Bronchial epithelial cell (primary cell): Measurements from ENCODE around the gene TMEM151B. TPM values are rescaled to one million over a fixed set of nuclear protein-coding genes. Genes with fewer than 3 reads are reported as not detected.

Experiments used
- DNase-seq: peaks from one replicate; pipeline ENCODE4 v3.0.0-alpha.2; 2010; ENCODE audit warnings: low read depth
- FAIRE-seq: peaks from 2 replicates; lab custom pipeline; 2011; peaks lifted over from hg19 to GRCh38; lab: Jason Lieb, UNC
- H3K27me3 ChIP-seq: 2 replicates; pipeline ENCODE4 v1.5.1; 2011; ENCODE audit warnings: low read length; ENCODE audit not compliant: control insufficient read depth, insufficient read depth
- H3K36me3 ChIP-seq: 2 replicates; pipeline ENCODE4 v1.5.1; 2011; ENCODE audit warnings: low read length; ENCODE audit not compliant: control insufficient read depth, insufficient read depth
- H3K4me3 ChIP-seq: 2 replicates; pipeline ENCODE4 v1.5.1; 2011; ENCODE audit warnings: mild to moderate bottlenecking, low read depth, low read length, control low read depth
- total RNA-seq: library from RNA; depleted of rRNA; stranded (reverse); fragments of >200 nt; gene quantifications from 2 replicates; pipeline ENCODE4 v1.2.1, GENCODE V29; 2014
- TF ChIP-seq, protein P1 (sequence below): IDR thresholded peaks from 2 replicates; pipeline ENCODE4 v1.5.1; 2011; ENCODE audit warnings: mild to moderate bottlenecking, moderate library complexity, low read length, control low read depth, inconsistent platforms; ENCODE audit not compliant: insufficient read depth, severe bottlenecking

Gene TMEM151B
- total RNA-seq, 1 donor from 2014 or later, result not detected

DNA sequence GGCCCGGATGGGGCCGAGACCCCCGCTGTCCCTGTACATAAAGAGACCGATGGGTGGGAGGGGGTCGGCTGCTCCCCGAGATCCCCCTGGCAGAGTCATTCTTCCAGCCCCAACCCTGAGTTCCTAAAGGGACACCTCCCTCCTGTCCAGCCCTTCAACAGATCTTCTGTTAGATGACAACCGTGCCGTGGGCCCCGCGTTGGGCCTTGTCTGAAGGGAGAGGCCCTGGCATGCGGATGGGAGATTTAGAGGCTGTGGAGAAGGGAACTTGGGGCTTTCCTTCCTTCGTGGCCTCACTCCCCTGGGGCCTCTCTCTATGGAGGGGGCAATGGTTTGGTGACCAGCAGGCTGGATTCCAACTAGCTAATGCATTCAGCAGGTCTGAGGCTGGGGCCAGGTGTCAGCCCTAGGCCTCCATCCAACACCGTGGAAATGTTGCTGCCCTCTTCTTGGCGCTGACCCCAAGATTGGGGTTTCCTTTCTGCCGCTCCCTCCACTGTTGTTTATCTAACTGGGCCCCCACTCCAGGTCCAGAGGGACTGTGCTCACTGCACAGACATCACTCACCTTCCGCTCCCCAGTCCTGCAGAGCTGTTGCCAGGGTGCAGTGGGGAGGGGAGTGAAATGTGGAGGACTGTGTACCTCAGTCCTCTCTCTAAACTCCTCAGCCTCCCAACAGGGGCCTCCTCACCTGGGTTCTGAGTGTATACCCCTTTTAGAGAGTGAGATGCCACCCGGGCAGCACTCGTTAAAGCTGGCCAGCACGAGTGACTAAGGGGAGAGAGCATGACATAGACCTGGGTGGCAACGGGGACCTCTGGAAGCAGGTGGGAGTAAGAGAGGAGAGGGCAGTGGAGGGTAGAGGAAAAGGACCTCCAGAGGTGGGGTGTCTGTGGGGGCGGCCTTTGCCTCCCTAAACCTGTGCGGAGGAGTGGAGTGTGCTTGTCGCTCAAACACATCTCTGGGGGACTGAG lies 6.7 kb downstream of the TMEM151B start:
- no peak for DNase-seq
- peak; percentile 32 for FAIRE-seq
- Histone ChIP-seq H3K27me3 (peaks cover 24% of the 10 kb centered on the region), H3K36me3 (no peaks in the 10 kb centered on the region), H3K4me3 (no peak overlapping the region)
- TF ChIP-seq, protein P1, sequence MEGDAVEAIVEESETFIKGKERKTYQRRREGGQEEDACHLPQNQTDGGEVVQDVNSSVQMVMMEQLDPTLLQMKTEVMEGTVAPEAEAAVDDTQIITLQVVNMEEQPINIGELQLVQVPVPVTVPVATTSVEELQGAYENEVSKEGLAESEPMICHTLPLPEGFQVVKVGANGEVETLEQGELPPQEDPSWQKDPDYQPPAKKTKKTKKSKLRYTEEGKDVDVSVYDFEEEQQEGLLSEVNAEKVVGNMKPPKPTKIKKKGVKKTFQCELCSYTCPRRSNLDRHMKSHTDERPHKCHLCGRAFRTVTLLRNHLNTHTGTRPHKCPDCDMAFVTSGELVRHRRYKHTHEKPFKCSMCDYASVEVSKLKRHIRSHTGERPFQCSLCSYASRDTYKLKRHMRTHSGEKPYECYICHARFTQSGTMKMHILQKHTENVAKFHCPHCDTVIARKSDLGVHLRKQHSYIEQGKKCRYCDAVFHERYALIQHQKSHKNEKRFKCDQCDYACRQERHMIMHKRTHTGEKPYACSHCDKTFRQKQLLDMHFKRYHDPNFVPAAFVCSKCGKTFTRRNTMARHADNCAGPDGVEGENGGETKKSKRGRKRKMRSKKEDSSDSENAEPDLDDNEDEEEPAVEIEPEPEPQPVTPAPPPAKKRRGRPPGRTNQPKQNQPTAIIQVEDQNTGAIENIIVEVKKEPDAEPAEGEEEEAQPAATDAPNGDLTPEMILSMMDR, result no peak

DNA sequence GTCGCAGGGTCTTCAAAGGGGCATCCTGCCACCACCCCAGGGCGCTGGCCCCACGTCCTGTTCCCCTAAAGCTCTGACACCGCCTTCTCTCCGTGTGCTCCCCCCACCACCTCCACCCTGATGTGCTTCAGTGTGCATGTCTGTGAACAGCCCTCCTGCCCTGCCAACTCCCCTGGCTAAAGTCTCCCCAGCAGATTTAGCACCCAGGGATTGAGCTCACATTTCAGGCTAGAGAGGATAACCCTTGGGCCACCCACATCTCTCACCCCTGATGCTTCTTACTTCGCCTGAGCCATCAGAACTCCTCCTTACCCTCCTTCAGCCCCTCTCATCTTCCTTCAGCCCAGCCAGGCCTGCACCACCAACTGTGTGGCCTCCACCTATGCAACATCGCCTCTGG lies 7.5 kb downstream of the TMEM151B start:
- H3K27me3 ChIP-seq, result peaks cover 19% of the 10 kb centered on the region
- TF ChIP-seq, protein P1, result no peak
- DNase-seq, result no peak
- H3K36me3 ChIP-seq, result no peaks in the 10 kb centered on the region
- no peak for FAIRE-seq
- no peak overlapping the region for H3K4me3 ChIP-seq

- no peak for DNase-seq
- TF ChIP-seq, protein P1, result no peak
- H3K4me3 ChIP-seq, result no peak overlapping the region
- H3K36me3 ChIP-seq, result no peaks in the 10 kb centered on the region
- peaks cover 19% of the 10 kb centered on the region for H3K27me3 ChIP-seq
- no peak for FAIRE-seq
Measured at GRCh38 chr6:44278315-44278714, 8.1 kb downstream of the TMEM151B start.

DNA sequence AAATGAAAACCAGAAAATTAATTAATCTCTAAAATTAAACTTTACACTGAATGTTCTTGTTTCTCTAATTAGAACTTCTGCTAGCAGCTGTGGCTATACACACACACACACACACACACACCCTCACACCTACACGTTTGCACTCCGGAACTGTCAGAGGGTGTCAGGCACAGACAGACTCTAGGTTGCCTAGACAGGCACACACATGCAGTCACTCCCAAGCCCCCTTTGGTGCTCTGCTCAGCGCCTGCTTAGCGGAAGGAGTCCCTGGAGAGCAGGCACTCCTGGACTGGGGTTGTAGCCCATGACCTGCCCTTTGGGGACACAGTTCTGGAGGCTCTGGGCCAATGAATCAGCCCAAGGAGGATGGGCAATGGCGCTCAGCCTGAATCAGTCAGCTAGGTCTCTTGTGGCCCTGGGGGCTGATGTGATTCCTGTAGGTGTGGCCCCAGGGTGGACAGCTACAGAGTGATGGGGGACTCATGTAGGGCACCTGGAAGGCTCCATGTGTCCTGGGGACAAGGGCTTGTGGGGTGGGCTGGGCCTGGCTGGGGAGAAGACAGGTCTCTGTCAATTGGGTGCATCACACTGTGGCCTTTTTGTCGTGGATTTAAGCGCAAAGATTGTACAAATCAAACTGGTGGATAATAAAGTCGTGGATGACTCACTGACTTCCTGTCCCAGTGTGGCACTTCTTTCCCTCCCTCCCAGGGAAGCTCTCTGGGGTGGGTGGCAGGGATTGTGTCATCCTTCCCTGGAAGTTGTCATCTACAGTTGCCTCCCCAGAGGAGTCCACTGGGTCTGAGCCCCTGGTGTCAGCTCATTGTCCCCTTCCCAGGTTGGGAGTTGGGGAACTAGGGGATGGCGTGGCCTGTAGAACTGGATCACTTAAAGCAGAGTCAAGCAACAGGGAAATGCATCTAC lies 8.8 kb downstream of the TMEM151B start:
- DNase-seq (no peak), FAIRE-seq (no peak)
- TF ChIP-seq, protein P1, result no peak
- H3K36me3 ChIP-seq, result no peaks in the 10 kb centered on the region
- no peak overlapping the region for H3K4me3 ChIP-seq
- H3K27me3 ChIP-seq, result peaks cover 19% of the 10 kb centered on the region

DNA sequence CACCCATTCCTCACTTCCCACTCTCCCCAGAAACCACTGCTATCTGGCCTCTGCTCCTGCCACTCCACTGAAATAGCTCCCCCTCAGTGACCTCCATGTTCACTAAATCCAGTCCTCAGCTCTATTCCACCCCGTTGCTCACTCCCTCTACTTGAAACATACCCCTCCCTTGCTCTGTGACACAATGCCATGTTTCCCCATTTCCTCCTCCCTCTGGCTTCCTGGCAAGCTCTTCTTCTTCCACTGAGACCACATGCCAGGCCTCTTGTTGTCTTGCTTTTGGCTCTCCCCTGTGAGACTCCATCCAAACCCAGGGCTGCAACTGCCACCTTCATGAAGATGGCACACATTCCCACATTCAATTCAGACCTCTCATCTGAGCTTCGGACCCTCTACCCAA lies 13.9 kb downstream of the TMEM151B start:
- Histone ChIP-seq H3K4me3 (no peak overlapping the region), H3K27me3 (peaks cover 1% of the 10 kb centered on the region), H3K36me3 (no peaks in the 10 kb centered on the region)
- TF ChIP-seq, protein P1, result no peak
- no peak for DNase-seq
- FAIRE-seq, result no peak
